ENCODE results near the gene BAK1. TPM values are rescaled to one million over a fixed set of nuclear protein-coding genes. Genes with fewer than 3 reads are reported as not detected.

The BAK1 gene
- total and polyA plus RNA-seq, 9 donors: 9.0 to 20.5 (median 19.0) TPM

DNA sequence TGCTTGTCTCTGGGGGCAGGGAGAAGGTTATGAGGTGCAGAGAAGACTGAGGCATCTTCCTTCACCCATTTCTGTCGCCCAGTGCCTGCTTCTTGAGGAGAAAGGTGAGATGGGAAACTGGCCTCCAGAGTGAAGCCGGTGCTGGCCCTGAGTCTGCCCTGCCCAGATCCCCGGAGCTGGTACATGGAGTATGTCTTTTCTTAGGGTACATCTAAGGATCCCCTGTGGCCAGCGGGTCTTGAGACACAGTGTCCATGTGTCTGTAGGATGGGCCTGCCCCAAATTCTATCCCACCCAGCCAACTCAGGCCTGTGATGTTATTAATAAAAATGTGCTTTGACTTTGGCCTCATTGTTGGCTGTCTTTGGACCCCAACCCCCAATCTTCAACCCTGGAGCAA, 8.8 kb upstream of the BAK1 start:
- Histone ChIP-seq H3K4me1 (ENCODE audit: control insufficient read depth, insufficient read depth, low read length) (peaks cover 46% of the 10 kb centered on the region), H3K36me3 (ENCODE audit: control insufficient read depth, insufficient read depth, low read length) (no peaks in the 10 kb centered on the region), H3K9me3 (replicated peaks; ENCODE audit: control insufficient read depth, low read depth, low read length) (no peaks in the 10 kb centered on the region), H3K4me3 (ENCODE audit: low read length) (no peak overlapping the region), H3K27me3 (ENCODE audit: control insufficient read depth, insufficient read depth, low read length) (peaks cover 5% of the 10 kb centered on the region), H3K27ac (ENCODE audit: low read length) (peak overlapping the region; percentile 93)
- no peak for DNase-seq
- WGBS (ENCODE audit: insufficient coverage): no CpG with 5 or more reads among the region's 4 CpGs

- Histone ChIP-seq H3K9me3 (replicated peaks; ENCODE audit: control insufficient read depth, low read depth, low read length) (no peaks in the 10 kb centered on the region), H3K4me3 (ENCODE audit: low read length) (no peak overlapping the region), H3K4me1 (ENCODE audit: control insufficient read depth, insufficient read depth, low read length) (peaks cover 39% of the 10 kb centered on the region), H3K36me3 (ENCODE audit: control insufficient read depth, insufficient read depth, low read length) (no peaks in the 10 kb centered on the region), H3K27ac (ENCODE audit: low read length) (no peak overlapping the region), H3K27me3 (ENCODE audit: control insufficient read depth, insufficient read depth, low read length) (no peaks in the 10 kb centered on the region)
- WGBS (ENCODE audit: insufficient coverage): 79% methylated on average over 8 of the region's 8 CpGs
- no peak for DNase-seq
These were observed 7.5 kb upstream of the BAK1 start for GRCh38 chr6:33587529-33587928.

DNA sequence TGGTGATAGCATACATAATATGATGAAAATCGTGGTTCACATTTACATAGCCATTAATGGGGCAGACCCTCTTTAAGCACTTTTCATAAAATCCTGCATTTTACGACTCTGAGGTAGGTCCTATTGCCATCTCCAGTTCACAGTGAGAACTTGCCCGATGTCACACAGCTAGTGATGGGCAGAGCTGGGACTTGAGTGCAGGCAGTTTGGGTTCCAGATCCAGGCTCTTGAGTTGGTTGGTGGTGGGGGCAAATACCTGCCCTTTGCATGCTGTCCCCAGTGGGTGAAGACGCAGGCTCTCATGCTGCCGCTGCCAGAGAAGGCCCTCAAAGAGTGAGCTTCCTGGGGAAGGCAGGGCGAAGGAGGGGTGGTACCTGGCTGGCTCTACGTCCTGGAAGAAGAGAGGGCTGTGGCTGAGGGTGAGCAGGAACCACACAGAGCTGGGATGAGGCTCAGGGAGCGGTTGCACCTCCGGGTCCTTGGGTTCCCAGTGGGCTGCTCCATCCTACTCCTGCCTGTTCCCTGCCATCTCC, 6.1 kb upstream of the BAK1 start:
- Histone ChIP-seq H3K4me3 (ENCODE audit: low read length) (no peak overlapping the region), H3K27ac (ENCODE audit: low read length) (no peak overlapping the region), H3K4me1 (ENCODE audit: control insufficient read depth, insufficient read depth, low read length) (peaks cover 35% of the 10 kb centered on the region), H3K27me3 (ENCODE audit: control insufficient read depth, insufficient read depth, low read length) (no peaks in the 10 kb centered on the region), H3K9me3 (replicated peaks; ENCODE audit: control insufficient read depth, low read depth, low read length) (no peaks in the 10 kb centered on the region), H3K36me3 (ENCODE audit: control insufficient read depth, insufficient read depth, low read length) (no peaks in the 10 kb centered on the region)
- whole genome bisulfite sequencing (ENCODE audit: insufficient coverage): 81% methylated on average over 4 of the region's 9 CpGs
- no peak for DNase-seq

DNA sequence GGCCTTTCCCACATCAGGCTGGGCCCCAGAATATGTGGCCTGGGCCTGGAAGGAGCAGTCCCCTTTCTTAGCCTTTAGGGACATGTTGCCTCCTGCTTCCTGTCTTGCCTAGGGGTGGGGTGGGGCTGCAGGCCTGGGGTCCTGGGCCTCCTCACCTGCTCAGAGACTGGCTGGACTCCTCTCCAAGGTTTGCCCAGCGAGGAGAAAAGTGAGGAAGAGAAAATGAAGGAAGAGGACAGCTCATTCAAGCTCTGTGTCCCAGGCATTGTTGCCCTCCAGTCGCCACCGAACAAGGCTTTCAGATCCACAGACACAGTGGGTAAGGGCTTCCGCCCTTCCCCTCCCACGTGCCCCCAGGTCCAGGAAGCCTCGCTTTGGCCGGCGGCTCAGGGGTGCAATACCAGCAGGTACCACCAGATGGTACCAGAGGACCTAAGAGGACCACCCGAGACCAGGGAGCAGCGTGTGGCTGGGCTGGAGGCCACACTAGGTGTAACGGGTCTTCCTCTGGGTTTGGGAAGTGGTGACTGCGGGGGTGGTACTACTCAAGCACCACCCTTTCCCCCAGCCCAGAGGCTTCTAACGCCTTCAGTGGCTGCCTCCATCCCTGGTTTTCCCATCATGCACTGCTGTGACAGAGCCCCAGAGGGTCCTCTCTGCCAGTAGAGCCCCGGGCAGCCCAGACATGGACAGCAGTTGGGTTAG, 5.5 kb upstream of the BAK1 start:
- WGBS (ENCODE audit: insufficient coverage): 19% methylated on average over 3 of the region's 14 CpGs
- peaks cover 29% of the 10 kb centered on the region for H3K4me1 ChIP-seq (ENCODE audit: control insufficient read depth, insufficient read depth, low read length)
- H3K4me3 ChIP-seq (ENCODE audit: low read length): no peak overlapping the region
- no peaks in the 10 kb centered on the region for H3K9me3 ChIP-seq (replicated peaks; ENCODE audit: control insufficient read depth, low read depth, low read length)
- DNase-seq: peak; percentile 87
- no peaks in the 10 kb centered on the region for H3K27me3 ChIP-seq (ENCODE audit: control insufficient read depth, insufficient read depth, low read length)
- no peaks in the 10 kb centered on the region for H3K36me3 ChIP-seq (ENCODE audit: control insufficient read depth, insufficient read depth, low read length)
- no peak overlapping the region for H3K27ac ChIP-seq (ENCODE audit: low read length)

- Histone ChIP-seq H3K27ac (ENCODE audit: low read length) (no peak overlapping the region), H3K36me3 (ENCODE audit: control insufficient read depth, insufficient read depth, low read length) (no peaks in the 10 kb centered on the region), H3K4me3 (ENCODE audit: low read length) (no peak overlapping the region), H3K27me3 (ENCODE audit: control insufficient read depth, insufficient read depth, low read length) (no peaks in the 10 kb centered on the region), H3K9me3 (replicated peaks; ENCODE audit: control insufficient read depth, low read depth, low read length) (no peaks in the 10 kb centered on the region), H3K4me1 (ENCODE audit: control insufficient read depth, insufficient read depth, low read length) (peaks cover 26% of the 10 kb centered on the region)
- 70% methylated on average over 6 of the region's 11 CpGs for WGBS (ENCODE audit: insufficient coverage)
- no peak for DNase-seq
These were observed 4.8 kb upstream of the BAK1 start for GRCh38 chr6:33584700-33585402.

DNA sequence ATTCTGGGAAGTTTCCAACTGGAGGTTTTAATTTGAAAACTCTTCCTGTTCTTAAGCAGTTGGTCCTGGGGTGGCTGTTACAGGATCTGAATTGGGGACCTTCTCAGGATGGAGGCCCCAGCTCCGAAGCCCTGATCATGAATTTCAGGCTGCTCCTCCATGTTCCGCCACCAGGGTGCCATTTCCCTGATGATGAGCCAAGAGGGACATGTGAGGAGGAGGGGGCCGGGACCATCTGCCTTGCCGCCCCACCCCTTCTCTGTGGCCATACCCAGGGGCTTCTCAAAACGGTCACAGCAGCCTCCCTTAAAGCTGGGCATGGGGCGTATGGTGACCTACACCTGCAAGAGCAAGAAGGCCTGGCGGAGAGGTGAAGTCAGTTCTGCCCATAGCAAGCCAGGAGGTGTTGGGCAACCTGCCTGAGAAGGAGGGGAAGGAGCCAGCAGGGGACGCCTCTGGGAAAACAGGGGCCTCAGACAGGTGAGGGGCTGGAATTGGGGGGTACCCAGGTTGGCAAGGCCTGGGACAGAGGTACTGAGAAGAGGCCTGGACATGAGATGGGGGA, 3.6 kb upstream of the BAK1 start:
- Histone ChIP-seq H3K36me3 (ENCODE audit: control insufficient read depth, insufficient read depth, low read length) (no peaks in the 10 kb centered on the region), H3K9me3 (replicated peaks; ENCODE audit: control insufficient read depth, low read depth, low read length) (no peaks in the 10 kb centered on the region), H3K27me3 (ENCODE audit: control insufficient read depth, insufficient read depth, low read length) (no peaks in the 10 kb centered on the region), H3K4me3 (ENCODE audit: low read length) (no peak overlapping the region), H3K4me1 (ENCODE audit: control insufficient read depth, insufficient read depth, low read length) (peaks cover 24% of the 10 kb centered on the region), H3K27ac (ENCODE audit: low read length) (no peak overlapping the region)
- 44% methylated on average over 8 of the region's 8 CpGs for WGBS (ENCODE audit: insufficient coverage)
- DNase-seq: no peak

GRCh38 chr6:33581186-33581585, 1.1 kb upstream of the BAK1 start:
- DNase-seq: no peak
- Histone ChIP-seq H3K4me1 (ENCODE audit: control insufficient read depth, insufficient read depth, low read length) (peaks cover 27% of the 10 kb centered on the region), H3K36me3 (ENCODE audit: control insufficient read depth, insufficient read depth, low read length) (peaks cover 18% of the 10 kb centered on the region), H3K9me3 (replicated peaks; ENCODE audit: control insufficient read depth, low read depth, low read length) (no peaks in the 10 kb centered on the region), H3K27ac (ENCODE audit: low read length) (no peak overlapping the region), H3K27me3 (ENCODE audit: control insufficient read depth, insufficient read depth, low read length) (no peaks in the 10 kb centered on the region), H3K4me3 (ENCODE audit: low read length) (no peak overlapping the region)
- 100% methylated on average over 2 of the region's 5 CpGs for WGBS (ENCODE audit: insufficient coverage)

DNA sequence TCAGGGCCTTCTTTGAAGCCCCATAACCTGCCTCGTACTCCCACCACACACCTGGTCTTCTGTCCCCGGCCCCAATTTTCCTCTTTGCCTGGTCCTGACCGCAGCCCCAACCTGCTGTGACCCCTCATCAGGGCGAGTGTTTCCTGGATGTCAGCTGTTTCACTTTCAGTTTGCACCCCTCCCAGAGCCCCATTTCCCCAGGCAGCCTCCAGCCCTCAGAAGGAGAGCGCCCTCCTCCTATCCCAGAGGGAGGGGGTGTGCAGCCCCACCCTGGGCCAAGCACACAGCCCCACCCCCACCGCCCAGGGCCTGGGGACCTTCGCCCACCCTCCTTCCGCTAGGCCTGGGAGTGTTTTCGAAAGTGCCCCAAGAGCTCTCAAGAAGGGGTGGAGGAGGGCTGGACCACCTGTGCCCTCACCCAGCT, 1.5 kb downstream of the BAK1 start:
- no peak overlapping the region for H3K27ac ChIP-seq (ENCODE audit: low read length)
- 72% methylated on average over 4 of the region's 9 CpGs for WGBS (ENCODE audit: insufficient coverage)
- peaks cover 20% of the 10 kb centered on the region for H3K4me1 ChIP-seq (ENCODE audit: control insufficient read depth, insufficient read depth, low read length)
- no peaks in the 10 kb centered on the region for H3K9me3 ChIP-seq (replicated peaks; ENCODE audit: control insufficient read depth, low read depth, low read length)
- peaks cover 41% of the 10 kb centered on the region for H3K36me3 ChIP-seq (ENCODE audit: control insufficient read depth, insufficient read depth, low read length)
- peak overlapping the region; percentile 10 for H3K4me3 ChIP-seq (ENCODE audit: low read length)
- DNase-seq: no peak
- no peaks in the 10 kb centered on the region for H3K27me3 ChIP-seq (ENCODE audit: control insufficient read depth, insufficient read depth, low read length)

DNA sequence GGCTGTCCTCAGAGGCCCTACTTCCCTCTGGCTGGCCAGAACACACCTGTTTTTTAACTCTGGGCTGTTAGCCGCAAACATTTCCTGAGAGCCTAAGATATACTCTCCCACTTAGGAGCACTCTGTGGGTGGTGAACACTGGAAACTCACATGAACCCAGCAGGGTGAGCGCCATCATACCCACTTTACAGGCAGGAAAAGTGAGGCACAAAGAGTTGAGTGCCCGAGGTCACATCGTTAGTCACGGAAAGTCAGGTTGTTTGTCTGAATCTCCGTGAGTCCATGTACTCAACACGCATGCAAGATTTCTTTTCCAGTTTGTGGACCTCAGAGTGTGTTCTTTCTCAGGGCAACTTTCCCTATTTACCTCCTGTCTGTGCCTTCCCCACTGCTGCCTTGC, 1.9 kb downstream of the BAK1 start:
- Histone ChIP-seq H3K4me1 (ENCODE audit: control insufficient read depth, insufficient read depth, low read length) (peaks cover 20% of the 10 kb centered on the region), H3K4me3 (ENCODE audit: low read length) (no peak overlapping the region), H3K27me3 (ENCODE audit: control insufficient read depth, insufficient read depth, low read length) (no peaks in the 10 kb centered on the region), H3K27ac (ENCODE audit: low read length) (no peak overlapping the region), H3K36me3 (ENCODE audit: control insufficient read depth, insufficient read depth, low read length) (peaks cover 44% of the 10 kb centered on the region), H3K9me3 (replicated peaks; ENCODE audit: control insufficient read depth, low read depth, low read length) (no peaks in the 10 kb centered on the region)
- DNase-seq: no peak
- 95% methylated on average over 7 of the region's 7 CpGs for WGBS (ENCODE audit: insufficient coverage)

DNA sequence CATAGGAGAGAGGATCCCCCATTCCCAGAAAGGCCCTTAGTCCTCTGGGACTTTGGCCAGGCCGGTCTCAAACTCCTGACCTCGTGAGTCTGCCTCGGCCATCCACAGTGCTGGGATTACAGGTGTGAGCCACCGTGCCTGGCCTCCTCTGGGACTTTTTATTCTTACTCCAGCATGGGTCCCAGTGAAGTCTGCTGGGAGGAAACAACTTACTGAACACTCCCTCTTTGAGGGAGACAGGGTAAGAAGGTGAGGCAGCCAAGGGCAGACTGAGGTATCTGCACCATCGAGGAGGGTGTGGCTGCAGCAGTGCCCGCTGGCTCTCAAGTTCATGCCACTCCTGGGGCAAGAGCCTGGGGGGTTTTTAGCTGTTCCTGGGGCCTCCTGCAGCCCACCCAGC, 2.4 kb downstream of the BAK1 start:
- Histone ChIP-seq H3K4me3 (ENCODE audit: low read length) (no peak overlapping the region), H3K27me3 (ENCODE audit: control insufficient read depth, insufficient read depth, low read length) (no peaks in the 10 kb centered on the region), H3K9me3 (replicated peaks; ENCODE audit: control insufficient read depth, low read depth, low read length) (no peaks in the 10 kb centered on the region), H3K36me3 (ENCODE audit: control insufficient read depth, insufficient read depth, low read length) (peaks cover 44% of the 10 kb centered on the region), H3K27ac (ENCODE audit: low read length) (no peak overlapping the region), H3K4me1 (ENCODE audit: control insufficient read depth, insufficient read depth, low read length) (peaks cover 20% of the 10 kb centered on the region)
- WGBS (ENCODE audit: insufficient coverage): 87% methylated on average over 5 of the region's 6 CpGs
- DNase-seq: no peak
